Thoracic aorta (tissue), 2 donors: ENCODE measurements around the gene CROCC. TPM values are rescaled to one million over a fixed set of nuclear protein-coding genes. Genes with fewer than 3 reads are reported as not detected.
A peak's percentile ranks its signal among the peaks of the same experiment; 100 is the strongest.
"Not testable (repeated sequence)": the region's sequence is repeated elsewhere in the genome, so short reads cannot be mapped to it uniquely, and the experiment has no call there.

Source experiments
- ATAC-seq: fragments of 150-250 bp; one replicate; pipeline ENCODE4 v1.8.0; 2017; ENCODE audit warnings: low read depth; ENCODE audit not compliant: insufficient number of reproducible peaks, low FRiP score
- DNase-seq: peaks from one replicate; pipeline ENCODE4 v3.0.0-alpha.2; 2020; ENCODE audit warnings: low spot score
- H3K27ac ChIP-seq, 2 donors: fragments of 200-600 bp; sonication (generic); 1 replicate in 1 of 2; 2 replicates in 1 of 2; pipeline ENCODE4 v1.5.1; 2016; ENCODE audit warnings: mild to moderate bottlenecking in 2 of 2, moderate library complexity in 2 of 2
- H3K27me3 ChIP-seq: fragments of 200-600 bp; sonication (generic); replicated peaks from 2 replicates; pipeline ENCODE4 v1.6.0; 2016; ENCODE audit warnings: mild to moderate bottlenecking; ENCODE audit not compliant: insufficient read depth
- H3K36me3 ChIP-seq: fragments of 200-600 bp; sonication (generic); one replicate; pipeline ENCODE4 v1.5.1; 2016
- H3K4me1 ChIP-seq, 2 donors: fragments of 200-600 bp; sonication (generic); 1 replicate in 1 of 2; 2 replicates in 1 of 2; pipeline versions ENCODE4 v1.5.1 to v1.6.0; 2016; ENCODE audit warnings: low read depth in 2 of 2, mild to moderate bottlenecking in 1 of 2; ENCODE audit not compliant: control insufficient read depth in 1 of 2
- H3K4me3 ChIP-seq: fragments of 200-600 bp; sonication (generic); 2 replicates; pipeline ENCODE4 v1.5.1; 2016; ENCODE audit warnings: mild to moderate bottlenecking
- H3K9me3 ChIP-seq: fragments of 200-600 bp; sonication (generic); 2 replicates; pipeline ENCODE4 v1.5.1; 2016
- total RNA-seq, 2 donors: library from RNA; depleted of rRNA; stranded (reverse); fragments of >200 nt; gene quantifications; one replicate each; pipeline versions ENCODE4 v1.1.0 to v1.2.3, GENCODE V29; 2016
- TF ChIP-seq, protein P1 (sequence below): fragments of 200-600 bp; sonication (generic); IDR thresholded peaks from one replicate; pipeline ENCODE4 v1.5.1; 2019; ENCODE audit warnings: antibody characterized with exemption

The CROCC gene
- total RNA-seq, 2 donors from 2014 or later, result 49.7 to 56.2 TPM

DNA sequence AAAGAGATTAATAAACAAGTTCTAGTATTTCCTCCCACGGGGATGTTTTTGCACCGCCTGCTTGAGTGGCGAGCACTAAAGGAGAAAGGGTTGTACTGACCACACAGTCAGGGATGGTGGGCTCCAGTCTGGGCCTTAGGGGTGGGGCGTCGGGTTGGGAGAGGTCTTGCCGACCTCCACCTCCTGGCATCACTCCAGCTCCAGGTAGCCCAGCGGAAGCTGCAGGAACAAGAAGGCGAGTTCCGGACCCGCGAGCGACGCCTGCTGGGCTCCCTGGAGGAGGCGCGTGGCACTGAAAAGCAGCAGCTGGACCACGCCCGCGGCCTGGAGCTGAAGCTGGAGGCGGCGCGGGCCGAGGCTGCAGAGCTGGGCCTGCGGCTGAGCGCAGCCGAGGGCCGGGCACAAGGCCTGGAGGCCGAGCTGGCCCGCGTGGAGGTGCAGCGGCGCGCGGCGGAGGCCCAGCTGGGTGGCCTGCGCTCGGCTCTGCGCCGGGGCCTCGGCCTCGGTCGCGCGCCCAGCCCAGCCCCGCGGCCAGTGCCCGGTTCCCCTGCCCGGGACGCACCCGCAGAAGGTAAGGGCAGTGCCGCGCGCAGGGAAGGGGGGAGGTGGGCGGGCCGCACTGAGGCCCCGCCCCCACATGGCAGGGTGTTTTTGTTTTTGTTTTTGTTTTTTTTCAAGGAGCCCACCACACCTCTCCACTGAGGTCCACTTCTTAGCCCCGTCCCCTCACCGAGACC, 39.0 kb downstream of the CROCC start:
- no peak for ATAC-seq
- peak; percentile 54 for DNase-seq
- peak overlapping the region; percentile 46 to 50 for H3K27ac ChIP-seq
- peak overlapping the region; percentile 60 for H3K4me3 ChIP-seq
- TF ChIP-seq, protein P1, sequence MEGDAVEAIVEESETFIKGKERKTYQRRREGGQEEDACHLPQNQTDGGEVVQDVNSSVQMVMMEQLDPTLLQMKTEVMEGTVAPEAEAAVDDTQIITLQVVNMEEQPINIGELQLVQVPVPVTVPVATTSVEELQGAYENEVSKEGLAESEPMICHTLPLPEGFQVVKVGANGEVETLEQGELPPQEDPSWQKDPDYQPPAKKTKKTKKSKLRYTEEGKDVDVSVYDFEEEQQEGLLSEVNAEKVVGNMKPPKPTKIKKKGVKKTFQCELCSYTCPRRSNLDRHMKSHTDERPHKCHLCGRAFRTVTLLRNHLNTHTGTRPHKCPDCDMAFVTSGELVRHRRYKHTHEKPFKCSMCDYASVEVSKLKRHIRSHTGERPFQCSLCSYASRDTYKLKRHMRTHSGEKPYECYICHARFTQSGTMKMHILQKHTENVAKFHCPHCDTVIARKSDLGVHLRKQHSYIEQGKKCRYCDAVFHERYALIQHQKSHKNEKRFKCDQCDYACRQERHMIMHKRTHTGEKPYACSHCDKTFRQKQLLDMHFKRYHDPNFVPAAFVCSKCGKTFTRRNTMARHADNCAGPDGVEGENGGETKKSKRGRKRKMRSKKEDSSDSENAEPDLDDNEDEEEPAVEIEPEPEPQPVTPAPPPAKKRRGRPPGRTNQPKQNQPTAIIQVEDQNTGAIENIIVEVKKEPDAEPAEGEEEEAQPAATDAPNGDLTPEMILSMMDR, result peak; percentile 73
- H3K27me3 ChIP-seq, result no peaks in the 10 kb centered on the region
- H3K36me3 ChIP-seq, result peaks cover 9% of the 10 kb centered on the region
- H3K4me1 ChIP-seq, result peaks cover 6 to 29% of the 10 kb centered on the region in 2 donors
- H3K9me3 ChIP-seq, result no peaks in the 10 kb centered on the region

- TF ChIP-seq, protein P1, result no peak
- H3K9me3 ChIP-seq, result no peaks in the 10 kb centered on the region
- peak overlapping the region; percentile 46 to 50 for H3K27ac ChIP-seq
- H3K4me3 ChIP-seq, result peak overlapping the region; percentile 60
- H3K36me3 ChIP-seq, result peaks cover 12% of the 10 kb centered on the region
- ATAC-seq (no peak), DNase-seq (no peak)
- H3K27me3 ChIP-seq, result no peaks in the 10 kb centered on the region
- H3K4me1 ChIP-seq, result peaks cover 7 to 35% of the 10 kb centered on the region in 2 donors
These were observed 39.8 kb downstream of the CROCC start for GRCh38 chr1:16961297-16962133.

DNA sequence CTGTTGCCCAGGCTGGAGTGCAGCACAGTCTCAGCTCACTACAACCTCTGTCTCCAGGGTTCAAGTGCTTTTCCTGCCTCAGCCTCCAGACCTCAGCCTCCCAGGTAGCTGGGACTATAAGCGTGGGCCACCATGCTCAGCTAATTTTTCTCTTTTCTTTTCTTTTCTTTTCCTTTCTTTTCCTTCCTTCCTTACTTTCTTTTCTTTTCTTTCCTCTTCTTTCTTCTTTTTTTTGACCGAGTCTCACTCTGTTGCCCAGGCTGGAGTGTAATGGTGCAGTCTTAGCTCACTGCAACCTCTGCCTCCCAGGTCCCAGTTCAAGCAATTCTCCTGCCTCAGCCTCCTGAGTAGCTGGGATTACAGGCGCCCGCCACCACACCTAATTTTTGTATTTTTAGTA, 42.4 kb downstream of the CROCC start:
- H3K9me3 ChIP-seq, H3K4me3 ChIP-seq, DNase-seq, ATAC-seq, H3K27me3 ChIP-seq: not testable (repeated sequence)
- Histone ChIP-seq H3K27ac (peak overlapping the region in 1 of 2 donors; percentile 57), H3K4me1 (peaks cover 16 to 49% of the 10 kb centered on the region in 2 donors), H3K36me3 (peaks cover 12% of the 10 kb centered on the region)

DNA sequence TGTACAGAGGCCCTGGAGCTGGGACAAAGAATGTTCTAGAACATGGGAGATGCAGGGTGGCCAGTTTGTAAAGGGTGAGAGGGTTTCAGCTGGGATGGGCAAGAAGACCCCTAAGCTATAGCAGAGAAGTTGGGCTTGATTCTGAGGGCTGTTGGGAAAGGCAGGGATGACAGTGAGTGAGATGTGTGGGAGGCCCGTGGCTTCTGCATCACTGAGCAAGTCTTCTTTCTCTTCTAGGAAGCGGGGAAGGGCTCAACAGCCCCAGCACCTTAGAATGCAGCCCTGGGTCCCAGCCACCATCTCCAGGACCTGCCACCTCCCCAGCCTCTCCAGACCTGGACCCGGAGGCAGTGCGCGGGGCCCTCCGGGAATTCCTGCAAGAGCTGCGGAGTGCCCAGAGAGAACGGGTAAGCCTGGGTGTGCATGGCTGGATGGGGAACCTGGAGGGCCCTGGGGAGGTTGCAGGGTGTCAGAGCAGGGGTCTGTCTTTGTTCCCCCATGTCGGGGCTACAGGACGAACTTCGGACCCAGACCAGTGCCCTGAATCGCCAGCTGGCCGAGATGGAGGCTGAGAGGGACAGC, 43.8 kb downstream of the CROCC start:
- peaks cover 14% of the 10 kb centered on the region for H3K36me3 ChIP-seq
- peaks cover 16 to 44% of the 10 kb centered on the region in 2 donors for H3K4me1 ChIP-seq
- DNase-seq, result no peak
- H3K9me3 ChIP-seq, result no peaks in the 10 kb centered on the region
- TF ChIP-seq, protein P1, result no peak
- H3K27ac ChIP-seq, result no peak overlapping the region
- no peak overlapping the region for H3K4me3 ChIP-seq
- ATAC-seq, result no peak
- H3K27me3 ChIP-seq, result no peaks in the 10 kb centered on the region

GRCh38 chr1:16966282-16966681, 44.6 kb downstream of the CROCC start:
- TF ChIP-seq, protein P1, result no peak
- Histone ChIP-seq H3K36me3 (peaks cover 16% of the 10 kb centered on the region), H3K27me3 (no peaks in the 10 kb centered on the region), H3K9me3 (no peaks in the 10 kb centered on the region), H3K4me3 (no peak overlapping the region), H3K27ac (peak overlapping the region in 1 of 2 donors; percentile 54), H3K4me1 (peaks cover 14 to 40% of the 10 kb centered on the region in 2 donors)
- ATAC-seq, result no peak
- no peak for DNase-seq
